ENCODE data around the gene GPANK1. TPM values are rescaled to one million over a fixed set of nuclear protein-coding genes. Genes with fewer than 3 reads are reported as not detected.

GPANK1 gene
- total RNA-seq, 1 donor, result 23.9 TPM

- Histone ChIP-seq H3K36me3 (ENCODE audit: insufficient read depth, low read length) (peaks cover 22% of the 10 kb centered on the region), H3K4me3 (ENCODE audit: insufficient read depth, low read length) (no peak overlapping the region), H3K4me1 (ENCODE audit: insufficient read depth, low read length) (peaks cover 31% of the 10 kb centered on the region), H3K27me3 (ENCODE audit: insufficient read depth, low read length) (no peaks in the 10 kb centered on the region), H4K20me1 (ENCODE audit: insufficient read depth, low read length) (peaks cover 22% of the 10 kb centered on the region), H2AFZ (ENCODE audit: low read length) (no peak overlapping the region), H3K9me3 (ENCODE audit: low read depth, low read length) (no peaks in the 10 kb centered on the region), H3K4me2 (ENCODE audit: insufficient read depth, low read length) (no peak overlapping the region), H3K27ac (ENCODE audit: low read depth, low read length) (no peak overlapping the region), H3K79me2 (ENCODE audit: insufficient read depth, low read length) (peaks cover 63% of the 10 kb centered on the region)
- TF ChIP-seq CTCF (IDR thresholded peaks at IDR 0.05; ENCODE audit: extremely low read depth, low read depth, low read length), result no peak
- DNase-seq (ENCODE audit: insufficient read length, low spot score, missing footprints), result no peak
These were observed 7.2 kb downstream of the GPANK1 start for GRCh38 chr6:31657406-31658157.

DNA sequence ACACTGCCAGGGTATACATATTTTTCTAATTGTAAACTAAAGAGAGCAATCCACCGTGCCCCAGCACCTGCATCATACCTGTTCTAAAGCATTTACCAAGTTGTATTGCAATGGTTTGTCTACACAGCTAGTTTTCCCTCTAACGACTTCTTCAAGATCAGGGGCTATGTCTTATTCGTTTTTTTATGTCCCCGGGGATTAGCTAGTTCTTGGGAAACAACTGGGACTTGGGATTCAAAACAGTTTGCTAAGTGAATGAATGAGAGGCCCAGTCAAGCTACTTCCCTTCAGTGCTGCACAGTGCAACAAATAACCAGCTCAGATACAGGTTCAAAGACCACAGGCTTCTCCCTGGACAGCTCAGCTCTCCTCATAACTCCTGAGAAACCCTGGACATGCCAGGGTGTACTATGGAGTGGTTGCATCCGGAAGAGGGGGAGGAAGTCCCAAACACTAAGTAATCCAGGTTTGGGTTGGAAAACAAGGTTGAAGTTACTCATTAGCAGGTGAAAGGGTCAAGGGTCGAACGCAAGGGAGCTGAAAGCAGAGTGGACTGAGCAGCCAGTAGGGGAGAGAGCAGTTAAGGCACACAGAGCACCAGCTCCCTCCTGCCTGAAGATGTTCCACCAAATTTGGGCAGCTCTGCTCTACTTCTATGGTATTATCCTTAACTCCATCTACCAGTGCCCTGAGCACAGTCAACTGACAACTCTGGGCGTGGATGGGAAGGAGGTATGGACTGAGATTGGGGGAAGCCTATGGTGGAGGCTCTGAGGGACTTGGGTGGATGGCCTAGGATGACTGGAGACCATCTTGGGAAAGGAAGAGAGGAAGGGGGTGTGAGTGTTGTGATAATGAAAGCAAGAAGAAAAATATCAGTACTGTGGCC, 9.2 kb downstream of the GPANK1 start, which contains the start of gene APOM:
TSS of gene APOM (plus strand) at position 546 of the 889 bp plus-strand sequence. CDS start at position 619, 73 bp downstream.
- peaks cover 12% of the 10 kb centered on the region for H3K36me3 ChIP-seq (ENCODE audit: insufficient read depth, low read length)
- H3K9me3 ChIP-seq (ENCODE audit: low read depth, low read length), result no peaks in the 10 kb centered on the region
- H4K20me1 ChIP-seq (ENCODE audit: insufficient read depth, low read length), result peaks cover 22% of the 10 kb centered on the region
- TF ChIP-seq CTCF (IDR thresholded peaks at IDR 0.05; ENCODE audit: extremely low read depth, low read depth, low read length), result no peak
- H3K4me2 ChIP-seq (ENCODE audit: insufficient read depth, low read length), result no peak within 1 kb of the TSS
- no peak within 1 kb of the TSS for H2AFZ ChIP-seq (ENCODE audit: low read length)
- peaks cover 75% of the 10 kb centered on the region for H3K79me2 ChIP-seq (ENCODE audit: insufficient read depth, low read length)
- H3K27ac ChIP-seq (ENCODE audit: low read depth, low read length), result no peak within 1 kb of the TSS
- H3K4me3 ChIP-seq (ENCODE audit: insufficient read depth, low read length), result no peak within 1 kb of the TSS
- peaks cover 36% of the 10 kb centered on the region for H3K4me1 ChIP-seq (ENCODE audit: insufficient read depth, low read length)
- no peaks in the 10 kb centered on the region for H3K27me3 ChIP-seq (ENCODE audit: insufficient read depth, low read length)
- no peak for DNase-seq (ENCODE audit: insufficient read length, low spot score, missing footprints)

DNA sequence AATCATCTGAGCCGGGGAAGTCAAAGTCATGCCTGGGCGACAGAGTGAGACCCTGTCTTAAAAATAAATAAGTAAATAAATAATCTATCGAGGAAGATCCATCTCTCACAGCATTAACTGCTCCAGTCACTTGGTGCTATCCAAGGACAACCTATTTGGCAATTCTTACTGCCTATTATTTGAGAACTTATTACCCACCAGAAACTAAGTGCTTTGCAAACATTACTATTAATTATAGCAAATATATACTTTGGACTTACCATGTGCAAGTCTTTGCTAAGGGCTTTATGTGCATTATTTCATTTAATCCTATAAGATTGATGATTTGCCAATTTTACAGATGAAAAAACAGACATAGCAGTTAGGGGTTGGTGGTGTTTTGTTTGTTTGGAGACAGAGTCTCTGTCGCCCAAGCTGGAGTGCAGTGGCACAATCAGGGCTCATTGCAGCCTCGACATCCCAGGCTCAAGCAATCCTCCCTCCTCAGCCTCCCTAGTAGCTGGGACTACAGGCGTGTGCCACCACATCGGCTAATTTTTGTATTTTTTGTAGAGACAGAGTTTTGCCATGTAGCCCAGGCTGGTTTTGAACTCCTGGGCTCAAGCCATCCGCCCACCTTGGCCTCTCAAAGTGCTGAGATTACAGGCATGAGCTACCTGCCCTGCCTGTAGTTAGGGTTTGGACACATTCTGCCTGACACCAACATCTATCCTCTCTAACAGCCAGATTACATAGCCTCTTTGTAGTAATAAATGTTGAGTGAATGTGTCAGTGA, 10.0 kb downstream of the GPANK1 start:
- no peaks in the 10 kb centered on the region for H3K27me3 ChIP-seq (ENCODE audit: insufficient read depth, low read length)
- H3K36me3 ChIP-seq (ENCODE audit: insufficient read depth, low read length), result peaks cover 12% of the 10 kb centered on the region
- H3K79me2 ChIP-seq (ENCODE audit: insufficient read depth, low read length), result peaks cover 75% of the 10 kb centered on the region
- H3K9me3 ChIP-seq (ENCODE audit: low read depth, low read length), result no peaks in the 10 kb centered on the region
- H3K4me3 ChIP-seq (ENCODE audit: insufficient read depth, low read length), result no peak overlapping the region
- no peak overlapping the region for H3K27ac ChIP-seq (ENCODE audit: low read depth, low read length)
- H3K4me2 ChIP-seq (ENCODE audit: insufficient read depth, low read length), result no peak overlapping the region
- peaks cover 32% of the 10 kb centered on the region for H3K4me1 ChIP-seq (ENCODE audit: insufficient read depth, low read length)
- no peak overlapping the region for H2AFZ ChIP-seq (ENCODE audit: low read length)
- H4K20me1 ChIP-seq (ENCODE audit: insufficient read depth, low read length), result peaks cover 18% of the 10 kb centered on the region
- DNase-seq (ENCODE audit: insufficient read length, low spot score, missing footprints), result no peak
- no peak for TF ChIP-seq CTCF (IDR thresholded peaks at IDR 0.05; ENCODE audit: extremely low read depth, low read depth, low read length)

Measured in osteoblast (primary cell).